GM11168 (cell line): Measurements from ENCODE around the gene CAMSAP1.

Experiments used
- in situ Hi-C: fragments of 300-500 bp; cut with MboI; formaldehyde crosslinking; loops from one replicate; pipeline ENCODE4 v1.12.0; 2022; ENCODE audit warnings: low sequenced_read_pairs; ENCODE audit not compliant: unreplicated experiment

The CAMSAP1 gene

GRCh38 chr9:135766251-135766650, 141.1 kb downstream of the CAMSAP1 start:
- in situ Hi-C loops = no loop called here

GRCh38 chr9:135765416-135765815, 141.9 kb downstream of the CAMSAP1 start:
- in situ Hi-C loops = no loop called here

GRCh38 chr9:135764731-135765130, 142.6 kb downstream of the CAMSAP1 start:
- in situ Hi-C loops = no loop called here

- in situ Hi-C loops = no loop called here
These were observed 143.5 kb downstream of the CAMSAP1 start for GRCh38 chr9:135763716-135764446.

- in situ Hi-C loops = no loop called here
These were observed 144.4 kb downstream of the CAMSAP1 start for GRCh38 chr9:135762921-135763320.

GRCh38 chr9:135761845-135762168, 145.5 kb downstream of the CAMSAP1 start:
- in situ Hi-C loops = no loop called here

- in situ Hi-C loops = no loop called here
These were observed 146.0 kb downstream of the CAMSAP1 start for GRCh38 chr9:135761150-135761844.

- in situ Hi-C loops = no loop called here
These were observed 146.9 kb downstream of the CAMSAP1 start for GRCh38 chr9:135760465-135760864.

GRCh38 chr9:135759676-135760300, 147.6 kb downstream of the CAMSAP1 start:
- in situ Hi-C loops = no loop called here

GRCh38 chr9:135758870-135759269, 148.5 kb downstream of the CAMSAP1 start:
- in situ Hi-C loops = no loop called here
